Skeletal muscle tissue (tissue), 4 donors: Measurements from ENCODE around the gene TMC5. TPM values are rescaled to one million over a fixed set of nuclear protein-coding genes. Genes with fewer than 3 reads are reported as not detected.

Source experiments
- H3K27ac ChIP-seq: one replicate; pipeline ENCODE4 v1.7.0; 2013; ENCODE audit warnings: mild to moderate bottlenecking, low read depth, low read length, inconsistent platforms
- H3K27me3 ChIP-seq, 3 donors: one replicate each; pipeline ENCODE4 v1.7.0; 2013; ENCODE audit warnings: low read length in 3 of 3; ENCODE audit not compliant: control insufficient read depth in 3 of 3, insufficient read depth in 3 of 3
- H3K36me3 ChIP-seq, 3 donors: one replicate each; pipeline ENCODE4 v1.7.0; 2013; ENCODE audit warnings: low read length in 3 of 3; ENCODE audit not compliant: control insufficient read depth in 3 of 3, insufficient read depth in 3 of 3
- H3K4me1 ChIP-seq, 3 donors: one replicate each; pipeline ENCODE4 v1.7.0; 2013; ENCODE audit warnings: low read length in 3 of 3, mild to moderate bottlenecking in 3 of 3; ENCODE audit not compliant: control insufficient read depth in 3 of 3, insufficient read depth in 3 of 3
- H3K4me3 ChIP-seq, 3 donors: one replicate each; pipeline ENCODE4 v1.7.0; 2013; ENCODE audit warnings: low read length in 3 of 3
- H3K9ac ChIP-seq, 3 donors: one replicate each; pipeline ENCODE4 v1.7.0; 2013; ENCODE audit warnings: low read length in 3 of 3, mild to moderate bottlenecking in 3 of 3, moderate library complexity in 2 of 3, low read depth in 1 of 3
- H3K9me3 ChIP-seq, 3 donors: one replicate each; pipeline ENCODE4 v1.7.0; 2013; ENCODE audit warnings: low read length in 3 of 3; ENCODE audit not compliant: control insufficient read depth in 3 of 3
- total RNA-seq: library from RNA; depleted of rRNA; stranded (reverse); fragments of >200 nt; gene quantifications from one replicate; pipeline ENCODE4 v1.2.3, GENCODE V29; 2014
- donor health status: Osteomylitis.

Gene TMC5
- total RNA-seq, 1 donor from 2014 or later = not detected

DNA sequence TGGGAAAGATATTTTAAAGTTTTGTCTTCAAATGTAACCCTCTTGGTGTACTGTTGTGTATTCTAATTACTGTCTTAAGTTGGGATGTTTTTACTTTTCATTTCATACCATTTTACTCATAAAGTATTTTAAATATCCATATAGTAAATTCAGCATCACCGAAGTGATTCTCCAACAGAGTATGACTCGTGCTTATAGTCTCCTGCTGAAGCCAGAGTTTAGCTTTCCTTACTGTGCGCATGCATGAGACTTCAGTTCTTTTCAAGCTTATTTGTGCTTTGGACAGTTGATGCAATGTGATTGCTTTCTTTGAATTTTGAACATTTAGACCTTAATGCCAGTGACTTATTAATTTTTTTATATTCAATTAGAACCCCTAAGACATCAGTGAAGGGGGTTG is 130.5 kb downstream of the TMC5 start:
- Histone ChIP-seq H3K4me3 (no peak overlapping the region), H3K27ac (no peak overlapping the region), H3K4me1 (no peaks in the 10 kb centered on the region), H3K9ac (no peak overlapping the region), H3K27me3 (no peaks in the 10 kb centered on the region), H3K36me3 (peaks cover 2 to 22% (median 13%) of the 10 kb centered on the region in 3 donors), H3K9me3 (no peaks in the 10 kb centered on the region)

Other genes starting within 250 kb of the TMC5 start
- 2.6 TPM for gene SYT17, start 249.6 kb upstream of the TMC5 start, total RNA-seq
- not detected for gene CLEC19A, start 132.2 kb upstream of the TMC5 start, total RNA-seq
- 33.4 TPM for gene GDE1, start 104.2 kb downstream of the TMC5 start, total RNA-seq
- gene CCP110, start 106.1 kb downstream of the TMC5 start, total RNA-seq = 11.5 TPM
- gene VPS35L, start 137.8 kb downstream of the TMC5 start, total RNA-seq = 38.1 TPM